ENCODE results near the gene MYH13. TPM values are rescaled to one million over a fixed set of nuclear protein-coding genes. Genes with fewer than 3 reads are reported as not detected.

Gene MYH13
- polyA plus RNA-seq, 1 of the 3 experiments (the other 2 are of a cell fraction): not detected

GRCh38 chr17:10318535-10318934 is 54.3 kb downstream of the MYH13 start (continued):
- TF ChIP-seq RFX5 (IDR thresholded peaks at IDR 0.05; ENCODE audit: low read length): no peak
- TF ChIP-seq NRF1 (IDR thresholded peaks at IDR 0.05; ENCODE audit: low read depth, low read length): no peak

- CTCF ChIA-PET: interaction anchor here (0.8 to 1.9 kb wide), 5 partner anchors 10 to 298 kb away, joined by 3 to 8 read pairs (median 6); no protein-coding TSS in a partner anchor
Observed at GRCh38 chr17:10317543-10317834, 55.3 kb downstream of the MYH13 start.

GRCh38 chr17:10316801-10317542 is 55.8 kb downstream of the MYH13 start:
- no peaks in the 10 kb centered on the region for H3K79me2 ChIP-seq (ENCODE audit: insufficient read depth)
- H3K27ac ChIP-seq (ENCODE audit: low read depth in 2 of 2, low read length in 1 of 2): no peak overlapping the region
- DNase-seq: peak; percentile 54
- 23% methylated on average over 19 of the region's 19 CpGs for WGBS (ENCODE audit: low lambda C conversion rate)
- TF ChIP-seq SMC3 (IDR thresholded peaks at IDR 0.05; ENCODE audit: low read depth, low read length) (peak; percentile 27; the same call in 1 of the 2 replicates), NFIC (IDR thresholded peaks at IDR 0.05; ENCODE audit: borderline replicate concordance) (peak; percentile 32; the same call in 1 of the 2 replicates), TAF1 (IDR thresholded peaks at IDR 0.05; ENCODE audit: borderline replicate concordance, low read depth, low read length) (no peak), FOXJ3 (CRISPR knock-in tag; IDR thresholded peaks at IDR 0.05) (no peak), CTCF (IDR thresholded peaks at IDR 0.05) (peak; percentile 72), GATA2 (CRISPR knock-in tag; IDR thresholded peaks at IDR 0.05) (no peak), FOSL2 (IDR thresholded peaks at IDR 0.05; ENCODE audit: borderline replicate concordance, low read depth) (no peak), USF2 (IDR thresholded peaks at IDR 0.05; ENCODE audit: borderline replicate concordance, low read depth, low read length) (no peak)
- 0 out of 2 replicates have a peak overlapping the region, but pooled peaks have one; percentile 44 for H2AFZ ChIP-seq (ENCODE audit: low read depth)
- H3K4me2 ChIP-seq: no peak overlapping the region
- POLR2A ChIA-PET: no interaction called here
- CTCF ChIA-PET: interaction anchor here (0.6 to 1.9 kb wide), 9 partner anchors 11 to 298 kb away, joined by 3 to 8 read pairs (median 3); no protein-coding TSS in a partner anchor
- no peak overlapping the region for H3K9ac ChIP-seq
- no peaks in the 10 kb centered on the region; the same call in 1 of the 2 replicates for H3K27me3 ChIP-seq (ENCODE audit: insufficient read depth)
- no peaks in the 10 kb centered on the region for H3F3A ChIP-seq (replicated peaks; ENCODE audit: insufficient read depth)
- no peaks in the 10 kb centered on the region for H3K9me2 ChIP-seq
- no peaks in the 10 kb centered on the region for H3K4me1 ChIP-seq (ENCODE audit: control insufficient read depth in 1 of 2, insufficient read depth in 2 of 2, low read depth in 1 of 2, low read length in 1 of 2)
- H3K36me3 ChIP-seq (replicated peaks in 1 of 2; ENCODE audit: control insufficient read depth in 1 of 2, insufficient read depth in 2 of 2, low read length in 1 of 2): no peaks in the 10 kb centered on the region
- H4K20me1 ChIP-seq (ENCODE audit: insufficient read depth): no peaks in the 10 kb centered on the region
- no peaks in the 10 kb centered on the region for H3K9me3 ChIP-seq
- H3K4me3 ChIP-seq (ENCODE audit: low read depth in 2 of 2, low read length in 1 of 2): peak overlapping the region in 1 of 2 experiments; percentile 20; a peak in 1 of 4 replicates

More at GRCh38 chr17:10317543-10317834, 55.3 kb downstream of the MYH13 start:
- no peak for DNase-seq
- TF ChIP-seq CTCF (IDR thresholded peaks at IDR 0.05): peak; percentile 13; the same call in 1 of the 2 replicates
- no peak for TF ChIP-seq TEAD4 (IDR thresholded peaks at IDR 0.05; ENCODE audit: borderline replicate concordance, insufficient read depth)
- Histone ChIP-seq H2AFZ (ENCODE audit: low read depth) (0 out of 2 replicates have a peak overlapping the region, but pooled peaks have one; percentile 44), H3K36me3 (replicated peaks in 1 of 2; ENCODE audit: control insufficient read depth in 1 of 2, insufficient read depth in 2 of 2, low read length in 1 of 2) (no peaks in the 10 kb centered on the region), H3K4me3 (ENCODE audit: low read depth in 2 of 2, low read length in 1 of 2) (peak overlapping the region in 1 of 2 experiments; percentile 20; a peak in 1 of 4 replicates), H3K4me2 (no peak overlapping the region), H3K79me2 (ENCODE audit: insufficient read depth) (no peaks in the 10 kb centered on the region), H3K27ac (ENCODE audit: low read depth in 2 of 2, low read length in 1 of 2) (no peak overlapping the region), H3K9me2 (no peaks in the 10 kb centered on the region), H3K9ac (no peak overlapping the region), H3K9me3 (no peaks in the 10 kb centered on the region), H3F3A (replicated peaks; ENCODE audit: insufficient read depth) (no peaks in the 10 kb centered on the region), H3K4me1 (ENCODE audit: control insufficient read depth in 1 of 2, insufficient read depth in 2 of 2, low read depth in 1 of 2, low read length in 1 of 2) (no peaks in the 10 kb centered on the region), H3K27me3 (ENCODE audit: insufficient read depth) (no peaks in the 10 kb centered on the region; the same call in 1 of the 2 replicates), H4K20me1 (ENCODE audit: insufficient read depth) (no peaks in the 10 kb centered on the region)
- 10% methylated on average over 5 of the region's 5 CpGs for WGBS (ENCODE audit: low lambda C conversion rate)
- POLR2A ChIA-PET: no interaction called here

Data from SK-N-SH (cell line).